Neutrophil (primary cell): ENCODE data around the gene SV2C.

Source experiments
- H3K27ac ChIP-seq: fragments of 200-600 bp; sonication (generic); 2 replicates; pipeline ENCODE4 v1.5.1; 2016; ENCODE audit warnings: mild to moderate bottlenecking, moderate library complexity
- H3K27me3 ChIP-seq: fragments of 200-600 bp; sonication (generic); 2 replicates; pipeline ENCODE4 v1.6.0; 2016; ENCODE audit warnings: mild to moderate bottlenecking
- H3K36me3 ChIP-seq: fragments of 200-600 bp; sonication (generic); 2 replicates; pipeline ENCODE4 v1.5.1; 2017
- H3K4me1 ChIP-seq, 2 experiments: fragments of 200-600 bp in 1 of 2; sonication (generic) in 1 of 2; 1 replicate in 1 of 2; 2 replicates in 1 of 2; pipeline versions ENCODE4 v1.5.1 to v1.6.1; 2013 to 2016; ENCODE audit warnings: low read depth in 1 of 2, low read length in 1 of 2, mild to moderate bottlenecking in 1 of 2, moderate library complexity in 1 of 2; ENCODE audit not compliant: control insufficient read depth in 1 of 2, insufficient read depth in 1 of 2
- H3K4me3 ChIP-seq, 2 experiments: fragments of 200-600 bp in 1 of 2; sonication (generic) in 1 of 2; 1 replicate in 1 of 2; 2 replicates in 1 of 2; pipeline ENCODE4 v1.5.1; 2013 to 2016; ENCODE audit warnings: low read depth in 1 of 2, low read length in 1 of 2, mild to moderate bottlenecking in 1 of 2, moderate library complexity in 1 of 2
- H3K9me3 ChIP-seq: fragments of 200-600 bp; sonication (generic); 2 replicates; pipeline ENCODE4 v1.5.1; 2016
- CTCF ChIP-seq: fragments of 200-600 bp; sonication (generic); IDR thresholded peaks from 2 replicates; pipeline ENCODE4 v1.5.1; 2016; ENCODE audit warnings: antibody characterized with exemption

The SV2C gene

GRCh38 chr5:76219636-76220035 lies 136.5 kb downstream of the SV2C start:
- H3K36me3 ChIP-seq = no peaks in the 10 kb centered on the region
- H3K4me3 ChIP-seq = no peak overlapping the region
- no peaks in the 10 kb centered on the region for H3K9me3 ChIP-seq
- no peak for TF ChIP-seq CTCF
- H3K27me3 ChIP-seq = no peaks in the 10 kb centered on the region
- no peaks in the 10 kb centered on the region for H3K4me1 ChIP-seq
- no peak overlapping the region for H3K27ac ChIP-seq

- no peak for TF ChIP-seq CTCF
- no peaks in the 10 kb centered on the region for H3K9me3 ChIP-seq
These were observed 138.1 kb downstream of the SV2C start for GRCh38 chr5:76221311-76221710.

GRCh38 chr5:76222318-76222717 lies 139.1 kb downstream of the SV2C start:
- no peaks in the 10 kb centered on the region for H3K27me3 ChIP-seq
- H3K4me3 ChIP-seq = no peak overlapping the region
- no peaks in the 10 kb centered on the region for H3K4me1 ChIP-seq
- H3K9me3 ChIP-seq = no peaks in the 10 kb centered on the region
- no peak for TF ChIP-seq CTCF
- no peaks in the 10 kb centered on the region for H3K36me3 ChIP-seq
- H3K27ac ChIP-seq = no peak overlapping the region

More at GRCh38 chr5:76221311-76221710, 138.1 kb downstream of the SV2C start:
- Histone ChIP-seq H3K27ac (no peak overlapping the region), H3K36me3 (no peaks in the 10 kb centered on the region), H3K4me3 (no peak overlapping the region), H3K4me1 (no peaks in the 10 kb centered on the region), H3K27me3 (no peaks in the 10 kb centered on the region)

- H3K36me3 ChIP-seq = no peaks in the 10 kb centered on the region
- H3K4me1 ChIP-seq = no peaks in the 10 kb centered on the region
- no peaks in the 10 kb centered on the region for H3K9me3 ChIP-seq
- no peak for TF ChIP-seq CTCF
- H3K4me3 ChIP-seq = no peak overlapping the region
- no peaks in the 10 kb centered on the region for H3K27me3 ChIP-seq
- H3K27ac ChIP-seq = no peak overlapping the region
These were observed 140.5 kb downstream of the SV2C start for GRCh38 chr5:76223696-76224095.

- no peak overlapping the region for H3K4me3 ChIP-seq
- no peaks in the 10 kb centered on the region for H3K27me3 ChIP-seq
- H3K4me1 ChIP-seq = no peaks in the 10 kb centered on the region
- H3K9me3 ChIP-seq = no peaks in the 10 kb centered on the region
- H3K36me3 ChIP-seq = no peaks in the 10 kb centered on the region
- no peak for TF ChIP-seq CTCF
- H3K27ac ChIP-seq = no peak overlapping the region
These were observed 141.7 kb downstream of the SV2C start for GRCh38 chr5:76224898-76225297.

- Histone ChIP-seq H3K27me3 (no peaks in the 10 kb centered on the region), H3K27ac (no peak overlapping the region), H3K4me1 (no peaks in the 10 kb centered on the region), H3K4me3 (no peak overlapping the region), H3K36me3 (no peaks in the 10 kb centered on the region), H3K9me3 (no peaks in the 10 kb centered on the region)
- TF ChIP-seq CTCF = no peak
These were observed 142.2 kb downstream of the SV2C start for GRCh38 chr5:76225336-76225735.
